HG03060 (cell line): ENCODE results near the gene CTXN1.

Experiments
- ATAC-seq: cut with Tn5 transposase; IDR thresholded peaks from one replicate; pipeline ENCODE4 v1.9.1; 2021; ENCODE audit warnings: low read depth, moderate number of reproducible peaks; ENCODE audit not compliant: unreplicated experiment

Gene CTXN1

GRCh38 chr19:7879836-7880235 lies 46.1 kb downstream of the CTXN1 start:
- ATAC-seq, result no peak

GRCh38 chr19:7879111-7879807 lies 46.7 kb downstream of the CTXN1 start:
- ATAC-seq, result no peak

DNA sequence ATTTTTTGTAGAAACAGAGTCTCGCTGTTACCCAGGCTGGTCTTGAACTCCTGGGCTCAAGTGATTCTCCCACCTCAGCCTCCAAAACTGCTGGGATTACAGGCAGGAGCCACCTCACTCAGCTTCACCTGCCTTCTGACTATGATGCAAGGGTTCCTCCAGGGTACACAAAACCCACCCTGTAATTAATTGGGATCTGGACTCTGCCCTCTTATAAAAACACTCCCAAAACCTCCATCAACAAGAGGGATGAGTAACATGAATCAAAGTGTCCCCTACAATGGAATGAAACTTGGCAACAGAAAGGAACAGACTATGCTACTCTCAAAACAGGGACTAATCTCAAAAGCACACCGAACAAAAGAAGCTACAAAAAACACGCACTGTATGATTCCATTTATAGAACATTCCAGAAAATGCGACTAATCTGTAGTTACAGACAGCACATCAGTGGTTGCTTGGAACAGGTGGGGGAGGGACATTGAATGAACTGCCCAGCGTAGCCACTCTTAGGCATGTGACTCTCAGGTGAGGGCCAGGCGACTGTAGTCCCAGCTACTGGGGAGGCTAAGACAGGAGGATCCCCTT lies 48.6 kb downstream of the CTXN1 start:
- ATAC-seq, result no peak

GRCh38 chr19:7874897-7875273 lies 51.0 kb downstream of the CTXN1 start:
- ATAC-seq, result no peak
